Measurements from ENCODE around the gene SNAI1. TPM values are rescaled to one million over a fixed set of nuclear protein-coding genes. Genes with fewer than 3 reads are reported as not detected.

The SNAI1 gene
- total RNA-seq, 1 experiment from 2014 or later = 0.22 TPM

GRCh38 chr20:50026746-50027575, 44.2 kb downstream of the SNAI1 start:
- Histone ChIP-seq H2AFZ (ENCODE audit: low read length) (no peak overlapping the region), H4K20me1 (ENCODE audit: insufficient read depth, low read depth, low read length) (no peaks in the 10 kb centered on the region), H3K4me2 (ENCODE audit: low read depth, low read length, poor library complexity, severe bottlenecking) (no peak overlapping the region), H3K27ac (ENCODE audit: low read length) (no peak overlapping the region), H3K9me2 (replicated peaks; ENCODE audit: insufficient read depth, low read length) (no peaks in the 10 kb centered on the region), H3K4me1 (ENCODE audit: low read length) (no peaks in the 10 kb centered on the region), H3K79me2 (ENCODE audit: low read length) (no peaks in the 10 kb centered on the region), H3K27me3 (ENCODE audit: low read length) (no peaks in the 10 kb centered on the region), H3K9ac (ENCODE audit: low read length) (no peak overlapping the region), H3K9me3 (ENCODE audit: low read length) (no peaks in the 10 kb centered on the region), H3K4me3 (ENCODE audit: low read length) (no peak overlapping the region), H3K36me3 (ENCODE audit: insufficient read depth, low read length) (no peaks in the 10 kb centered on the region)
- DNase-seq = no peak

- Histone ChIP-seq H3K4me2 (ENCODE audit: low read depth, low read length, poor library complexity, severe bottlenecking) (no peak overlapping the region), H3K36me3 (ENCODE audit: insufficient read depth, low read length) (no peaks in the 10 kb centered on the region), H3K4me3 (ENCODE audit: low read length) (no peak overlapping the region), H3K9me3 (ENCODE audit: low read length) (no peaks in the 10 kb centered on the region), H3K4me1 (ENCODE audit: low read length) (no peaks in the 10 kb centered on the region), H2AFZ (ENCODE audit: low read length) (no peak overlapping the region), H3K27me3 (ENCODE audit: low read length) (no peaks in the 10 kb centered on the region), H3K27ac (ENCODE audit: low read length) (no peak overlapping the region), H3K9me2 (replicated peaks; ENCODE audit: insufficient read depth, low read length) (no peaks in the 10 kb centered on the region), H3K9ac (ENCODE audit: low read length) (no peak overlapping the region), H4K20me1 (ENCODE audit: insufficient read depth, low read depth, low read length) (no peaks in the 10 kb centered on the region), H3K79me2 (ENCODE audit: low read length) (no peaks in the 10 kb centered on the region)
- no peak for DNase-seq
These were observed 44.9 kb downstream of the SNAI1 start for GRCh38 chr20:50027611-50028105.

GRCh38 chr20:50029083-50029696, 46.4 kb downstream of the SNAI1 start:
- no peak for DNase-seq
- Histone ChIP-seq H3K27ac (ENCODE audit: low read length) (no peak overlapping the region), H3K79me2 (ENCODE audit: low read length) (no peaks in the 10 kb centered on the region), H3K9me2 (replicated peaks; ENCODE audit: insufficient read depth, low read length) (no peaks in the 10 kb centered on the region), H3K27me3 (ENCODE audit: low read length) (no peaks in the 10 kb centered on the region), H3K4me2 (ENCODE audit: low read depth, low read length, poor library complexity, severe bottlenecking) (no peak overlapping the region), H2AFZ (ENCODE audit: low read length) (no peak overlapping the region), H3K9ac (ENCODE audit: low read length) (no peak overlapping the region), H3K4me1 (ENCODE audit: low read length) (no peaks in the 10 kb centered on the region), H3K36me3 (ENCODE audit: insufficient read depth, low read length) (no peaks in the 10 kb centered on the region), H4K20me1 (ENCODE audit: insufficient read depth, low read depth, low read length) (no peaks in the 10 kb centered on the region), H3K4me3 (ENCODE audit: low read length) (no peak overlapping the region), H3K9me3 (ENCODE audit: low read length) (no peaks in the 10 kb centered on the region)

- Histone ChIP-seq H3K9ac (ENCODE audit: low read length) (no peak overlapping the region), H3K36me3 (ENCODE audit: insufficient read depth, low read length) (no peaks in the 10 kb centered on the region), H3K27ac (ENCODE audit: low read length) (no peak overlapping the region), H3K4me1 (ENCODE audit: low read length) (no peaks in the 10 kb centered on the region), H3K4me3 (ENCODE audit: low read length) (no peak overlapping the region), H3K27me3 (ENCODE audit: low read length) (no peaks in the 10 kb centered on the region), H3K9me2 (replicated peaks; ENCODE audit: insufficient read depth, low read length) (no peaks in the 10 kb centered on the region), H4K20me1 (ENCODE audit: insufficient read depth, low read depth, low read length) (no peaks in the 10 kb centered on the region), H3K9me3 (ENCODE audit: low read length) (no peaks in the 10 kb centered on the region), H3K4me2 (ENCODE audit: low read depth, low read length, poor library complexity, severe bottlenecking) (no peak overlapping the region), H2AFZ (ENCODE audit: low read length) (no peak overlapping the region), H3K79me2 (ENCODE audit: low read length) (no peaks in the 10 kb centered on the region)
- no peak for DNase-seq
These were observed 47.1 kb downstream of the SNAI1 start for GRCh38 chr20:50029697-50030461.

GRCh38 chr20:50032955-50033666, 50.3 kb downstream of the SNAI1 start:
- Histone ChIP-seq H3K4me3 (ENCODE audit: low read length) (no peak overlapping the region), H3K4me2 (ENCODE audit: low read depth, low read length, poor library complexity, severe bottlenecking) (no peak overlapping the region)

GRCh38 chr20:50034567-50035180, 51.9 kb downstream of the SNAI1 start:
- Histone ChIP-seq H3K9me3 (ENCODE audit: low read length) (no peaks in the 10 kb centered on the region), H3K27me3 (ENCODE audit: low read length) (no peaks in the 10 kb centered on the region), H3K79me2 (ENCODE audit: low read length) (no peaks in the 10 kb centered on the region), H3K36me3 (ENCODE audit: insufficient read depth, low read length) (no peaks in the 10 kb centered on the region), H4K20me1 (ENCODE audit: insufficient read depth, low read depth, low read length) (no peaks in the 10 kb centered on the region), H3K9ac (ENCODE audit: low read length) (no peak overlapping the region), H2AFZ (ENCODE audit: low read length) (no peak overlapping the region), H3K9me2 (replicated peaks; ENCODE audit: insufficient read depth, low read length) (no peaks in the 10 kb centered on the region), H3K4me3 (ENCODE audit: low read length) (no peak overlapping the region), H3K27ac (ENCODE audit: low read length) (no peak overlapping the region), H3K4me1 (ENCODE audit: low read length) (no peaks in the 10 kb centered on the region), H3K4me2 (ENCODE audit: low read depth, low read length, poor library complexity, severe bottlenecking) (no peak overlapping the region)
- DNase-seq = no peak

More at GRCh38 chr20:50032955-50033666, 50.3 kb downstream of the SNAI1 start:
- Histone ChIP-seq H3K4me1 (ENCODE audit: low read length) (no peaks in the 10 kb centered on the region), H3K9me2 (replicated peaks; ENCODE audit: insufficient read depth, low read length) (no peaks in the 10 kb centered on the region), H3K9ac (ENCODE audit: low read length) (no peak overlapping the region), H3K79me2 (ENCODE audit: low read length) (no peaks in the 10 kb centered on the region), H3K36me3 (ENCODE audit: insufficient read depth, low read length) (no peaks in the 10 kb centered on the region), H3K27me3 (ENCODE audit: low read length) (no peaks in the 10 kb centered on the region), H3K27ac (ENCODE audit: low read length) (no peak overlapping the region), H4K20me1 (ENCODE audit: insufficient read depth, low read depth, low read length) (no peaks in the 10 kb centered on the region), H3K9me3 (ENCODE audit: low read length) (no peaks in the 10 kb centered on the region), H2AFZ (ENCODE audit: low read length) (no peak overlapping the region)
- no peak for DNase-seq

- H3K4me2 ChIP-seq (ENCODE audit: low read depth, low read length, poor library complexity, severe bottlenecking) = no peak overlapping the region
- H2AFZ ChIP-seq (ENCODE audit: low read length) = no peak overlapping the region
These were observed 53.9 kb downstream of the SNAI1 start for GRCh38 chr20:50036703-50037102.

More at GRCh38 chr20:50036703-50037102, 53.9 kb downstream of the SNAI1 start:
- H3K4me1 ChIP-seq (ENCODE audit: low read length) = peaks cover 8% of the 10 kb centered on the region
- no peak overlapping the region for H3K27ac ChIP-seq (ENCODE audit: low read length)
- no peaks in the 10 kb centered on the region for H3K9me2 ChIP-seq (replicated peaks; ENCODE audit: insufficient read depth, low read length)
- no peaks in the 10 kb centered on the region for H4K20me1 ChIP-seq (ENCODE audit: insufficient read depth, low read depth, low read length)
- H3K36me3 ChIP-seq (ENCODE audit: insufficient read depth, low read length) = no peaks in the 10 kb centered on the region
- no peak overlapping the region for H3K9ac ChIP-seq (ENCODE audit: low read length)
- H3K4me3 ChIP-seq (ENCODE audit: low read length) = no peak overlapping the region
- no peaks in the 10 kb centered on the region for H3K9me3 ChIP-seq (ENCODE audit: low read length)
- no peaks in the 10 kb centered on the region for H3K79me2 ChIP-seq (ENCODE audit: low read length)
- H3K27me3 ChIP-seq (ENCODE audit: low read length) = no peaks in the 10 kb centered on the region
- no peak for DNase-seq
